DMS114 treated with DMSO at 0.1 percent for 48 hours (cell line): ENCODE data around the gene SRPK1.

Experiments
- DNase-seq: peaks from one replicate; lab custom pipeline; 2025; ENCODE audit not compliant: unreplicated experiment; lab: John Stamatoyannopoulos, UW

Gene SRPK1

DNA sequence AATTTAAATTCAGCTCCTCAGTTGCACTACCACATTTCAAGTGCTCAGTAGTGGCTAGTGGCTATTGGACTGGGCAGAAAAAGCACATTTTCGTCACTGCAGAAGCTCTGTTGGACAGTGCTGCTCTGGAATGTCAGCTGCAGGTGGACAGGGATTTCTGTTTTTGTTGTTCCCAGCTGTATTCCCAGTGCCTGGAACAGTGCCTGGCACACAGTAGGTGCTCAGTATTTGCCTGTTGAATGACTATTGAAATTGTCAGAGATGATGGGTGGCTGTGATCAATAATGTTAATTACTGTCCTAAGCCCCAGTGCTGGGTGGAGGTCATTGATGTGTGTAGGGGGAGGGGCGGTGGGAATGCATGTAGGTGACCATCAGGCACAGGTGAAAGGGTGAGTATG is 134.6 kb downstream of the SRPK1 start:
- DNase-seq, result no peak

DNA sequence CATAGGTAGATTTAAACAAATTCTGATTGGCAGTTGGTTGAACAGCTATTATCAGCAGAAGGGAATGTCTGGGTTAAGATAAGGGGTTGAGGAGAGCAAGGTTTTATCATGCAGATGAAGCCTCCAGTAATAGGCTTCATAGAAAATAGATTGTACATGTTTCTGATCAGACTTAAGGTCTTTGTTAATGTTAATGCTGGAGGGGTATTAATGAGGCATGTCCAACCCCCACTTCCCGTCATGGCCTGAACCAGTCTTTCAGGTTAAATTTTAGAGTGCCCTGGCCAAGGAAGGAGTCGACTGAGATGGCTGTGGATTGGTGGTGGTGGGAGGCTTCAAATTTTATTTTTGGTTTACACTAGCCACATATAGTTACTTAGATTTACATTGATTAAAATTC is 136.7 kb downstream of the SRPK1 start:
- DNase-seq, result no peak
